K562 (cell line): ENCODE results near the gene SELPLG. TPM values are rescaled to one million over a fixed set of nuclear protein-coding genes. Genes with fewer than 3 reads are reported as not detected.
A peak's percentile ranks its signal among the peaks of the same experiment; 100 is the strongest.

Experiments
- DNMT1 ChIP-seq: fragments of 450-650 bp; IDR thresholded peaks from 2 replicates; pipeline ENCODE4 v1.6.1; 2016; ENCODE audit warnings: antibody characterized with exemption, mild to moderate bottlenecking
- ESRRA ChIP-seq: fragments of 450-650 bp; IDR thresholded peaks from 2 replicates; pipeline ENCODE4 v1.6.1; 2014; ENCODE audit warnings: low read depth, mild to moderate bottlenecking, moderate library complexity, borderline replicate concordance
- FUS ChIP-seq: fragments of 200-400 bp; formaldehyde crosslinking; optimal IDR thresholded peaks from 2 replicates; pipeline ENCODE3; 2017; ENCODE audit warnings: low read depth, low read length
- GTF2E2 ChIP-seq: fragments of 200-800 bp; sonication (Bioruptor generic); IDR thresholded peaks from 2 replicates; pipeline ENCODE4 v1.6.1; 2016; ENCODE audit warnings: missing genetic modification characterization, missing compliant biosample characterization
- NFRKB ChIP-seq: fragments of 450-650 bp; IDR thresholded peaks from 2 replicates; pipeline ENCODE4 v1.6.1; 2016; ENCODE audit warnings: low read depth
- NR2C2 ChIP-seq, 2 experiments: fragments of 200-800 bp in 1 of 2; sonication (Bioruptor generic) in 1 of 2; sonication (generic) in 1 of 2; formaldehyde crosslinking in 1 of 2; IDR thresholded peaks; 2 replicates each; pipeline versions ENCODE4 v1.6.1 to v1.8.0; 2016 to 2022; ENCODE audit warnings: mild to moderate bottlenecking in 1 of 2, missing compliant biosample characterization in 1 of 2, missing genetic modification characterization in 1 of 2, missing genetic modification reagents in 1 of 2
- NRF1 ChIP-seq, 2 experiments: fragments of 450-650 bp; IDR thresholded peaks in 1 of 2; conservative IDR thresholded peaks in 1 of 2; 2 replicates each; pipeline ENCODE4 v1.6.1; 2014; ENCODE audit warnings: mild to moderate bottlenecking in 2 of 2
- PTBP1 ChIP-seq: fragments of 200-400 bp; formaldehyde crosslinking; IDR thresholded peaks from 2 replicates; pipeline ENCODE4 v1.6.1; 2017; ENCODE audit warnings: low read depth, low read length
- PYGO2 ChIP-seq: fragments of 450-650 bp; IDR thresholded peaks from 2 replicates; pipeline ENCODE4 v1.6.1; 2016; ENCODE audit warnings: mild to moderate bottlenecking, missing genetic modification characterization, moderate library complexity, missing compliant biosample characterization
- RFX1 ChIP-seq: fragments of 450-650 bp; IDR thresholded peaks from 2 replicates; pipeline ENCODE4 v1.6.1; 2016; ENCODE audit warnings: mild to moderate bottlenecking, moderate library complexity
- SMARCA5 ChIP-seq: fragments of 450-650 bp; IDR thresholded peaks from 2 replicates; pipeline ENCODE4 v1.6.1; 2016
- STAG1 ChIP-seq: sonication (generic); formaldehyde crosslinking; IDR thresholded peaks from 2 replicates; pipeline ENCODE4 v1.5.0; 2020; ENCODE audit warnings: missing genetic modification reagents, borderline replicate concordance
- TRIM24 ChIP-seq, 2 experiments: fragments of 450-650 bp; IDR thresholded peaks; 2 replicates each; pipeline ENCODE4 v1.6.1; 2016
- ZBED1 ChIP-seq: IDR thresholded peaks from 2 replicates; pipeline ENCODE4 v1.6.1; 2014
- ZKSCAN8 ChIP-seq: fragments of 200-800 bp; sonication (Bioruptor generic); IDR thresholded peaks from 2 replicates; pipeline ENCODE4 v1.6.1; 2016; ENCODE audit warnings: missing genetic modification characterization, missing compliant biosample characterization
- ZNF644 ChIP-seq: fragments of 200-800 bp; sonication (Bioruptor generic); IDR thresholded peaks from 2 replicates; pipeline ENCODE4 v1.6.1; 2016; ENCODE audit warnings: low read depth, missing genetic modification characterization, missing compliant biosample characterization
- polyA plus RNA-seq, 8 experiments: library from polyadenylated mRNA; depleted of rRNA in 4 of 8; stranded (reverse) in 5 of 8; unstranded in 3 of 8; fragments of >200 nt; fragmentation: Nextera tagmentation in 2 of 8; fragmentation: Illumina TruSeq in 1 of 8; extraction: Ambion mirVana in 2 of 8; extraction: Trizol in 1 of 8; gene quantifications; 2 replicates each; pipeline versions ENCODE4 v1.2.1 to v1.2.3, GENCODE V29; 2011 to 2014; ENCODE audit warnings: inconsistent platforms in 1 of 8, missing spikeins in 1 of 8
- total RNA-seq, 7 experiments: library from RNA; depleted of rRNA in 6 of 7; stranded (reverse); fragments of >200 nt in 6 of 7; fragmentation: Illumina TruSeq in 2 of 7; extraction: Trizol in 2 of 7; gene quantifications; 2 replicates each; pipeline versions ENCODE4 v1.2.1 to v1.2.3, GENCODE V29; 2011 to 2021; ENCODE audit warnings: low replicate concordance in 1 of 7
- TF ChIP-seq, protein P1 (sequence below): fragments of 250-450 bp; sonication (Bioruptor Pico); IDR thresholded peaks from 2 replicates; pipeline ENCODE4 v1.8.0; 2021; ENCODE audit warnings: moderate library complexity, mild to moderate bottlenecking, inconsistent platforms
- TF ChIP-seq, protein P2 (sequence below): fragments of 450-650 bp; IDR thresholded peaks from 2 replicates; pipeline ENCODE4 v1.6.1; 2017; ENCODE audit warnings: antibody characterized with exemption, mild to moderate bottlenecking
- TF ChIP-seq, protein P3 (sequence below): fragments of 450-650 bp; IDR thresholded peaks from 2 replicates; pipeline ENCODE4 v1.6.1; 2017; ENCODE audit warnings: antibody characterized with exemption
- TF ChIP-seq, protein P4 (sequence below), 2 experiments: fragments of 250-450 bp in 1 of 2; fragments of 450-650 bp in 1 of 2; sonication (Bioruptor Pico) in 1 of 2; IDR thresholded peaks; 2 replicates each; pipeline versions ENCODE4 v1.6.1 to v1.8.0; 2016 to 2021; ENCODE audit warnings: mild to moderate bottlenecking in 2 of 2, moderate library complexity in 2 of 2, missing compliant biosample characterization in 1 of 2, missing genetic modification characterization in 1 of 2

SELPLG gene
- total and polyA plus RNA-seq, 9 of the 15 experiments (the other 6 are each of a cell fraction or from before 2014, with no cell fraction given): 0.22 to 10.2 (median 1.7) TPM

DNA sequence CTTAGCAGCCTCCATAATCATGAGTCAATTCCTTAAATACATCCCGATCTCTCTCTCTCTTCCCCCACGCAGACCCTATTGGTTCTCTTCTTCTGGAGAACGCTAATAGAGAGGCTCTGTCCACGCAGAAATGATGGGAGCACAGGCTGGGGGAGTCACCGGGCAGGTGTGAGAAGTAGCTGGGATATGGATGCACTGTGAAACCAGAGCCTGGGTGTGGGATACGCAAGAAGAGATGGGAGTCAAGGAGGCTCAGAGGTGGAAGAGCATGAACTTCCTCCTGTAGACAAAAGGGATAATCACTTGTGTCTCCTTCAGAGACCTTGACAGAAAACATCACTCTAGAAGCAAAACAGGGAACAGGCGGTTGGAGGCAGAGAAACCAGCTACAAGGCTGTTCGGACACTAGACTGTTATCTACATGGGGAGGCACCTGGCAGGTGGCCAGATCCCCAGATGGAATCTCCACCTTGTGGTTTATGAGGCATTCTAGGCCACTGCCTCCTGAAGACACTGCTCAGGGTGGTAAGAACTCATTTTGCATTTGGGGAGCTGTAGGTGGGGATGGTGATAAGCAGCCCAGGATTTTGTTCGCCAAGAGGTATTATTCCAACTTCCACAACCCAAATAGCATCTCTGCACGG is 7.2 kb upstream of the SELPLG start (continued):
- TF ChIP-seq, protein P1, sequence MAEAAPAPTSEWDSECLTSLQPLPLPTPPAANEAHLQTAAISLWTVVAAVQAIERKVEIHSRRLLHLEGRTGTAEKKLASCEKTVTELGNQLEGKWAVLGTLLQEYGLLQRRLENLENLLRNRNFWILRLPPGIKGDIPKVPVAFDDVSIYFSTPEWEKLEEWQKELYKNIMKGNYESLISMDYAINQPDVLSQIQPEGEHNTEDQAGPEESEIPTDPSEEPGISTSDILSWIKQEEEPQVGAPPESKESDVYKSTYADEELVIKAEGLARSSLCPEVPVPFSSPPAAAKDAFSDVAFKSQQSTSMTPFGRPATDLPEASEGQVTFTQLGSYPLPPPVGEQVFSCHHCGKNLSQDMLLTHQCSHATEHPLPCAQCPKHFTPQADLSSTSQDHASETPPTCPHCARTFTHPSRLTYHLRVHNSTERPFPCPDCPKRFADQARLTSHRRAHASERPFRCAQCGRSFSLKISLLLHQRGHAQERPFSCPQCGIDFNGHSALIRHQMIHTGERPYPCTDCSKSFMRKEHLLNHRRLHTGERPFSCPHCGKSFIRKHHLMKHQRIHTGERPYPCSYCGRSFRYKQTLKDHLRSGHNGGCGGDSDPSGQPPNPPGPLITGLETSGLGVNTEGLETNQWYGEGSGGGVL (CRISPR knock-in tag): no peak
- TF ChIP-seq, protein P2, sequence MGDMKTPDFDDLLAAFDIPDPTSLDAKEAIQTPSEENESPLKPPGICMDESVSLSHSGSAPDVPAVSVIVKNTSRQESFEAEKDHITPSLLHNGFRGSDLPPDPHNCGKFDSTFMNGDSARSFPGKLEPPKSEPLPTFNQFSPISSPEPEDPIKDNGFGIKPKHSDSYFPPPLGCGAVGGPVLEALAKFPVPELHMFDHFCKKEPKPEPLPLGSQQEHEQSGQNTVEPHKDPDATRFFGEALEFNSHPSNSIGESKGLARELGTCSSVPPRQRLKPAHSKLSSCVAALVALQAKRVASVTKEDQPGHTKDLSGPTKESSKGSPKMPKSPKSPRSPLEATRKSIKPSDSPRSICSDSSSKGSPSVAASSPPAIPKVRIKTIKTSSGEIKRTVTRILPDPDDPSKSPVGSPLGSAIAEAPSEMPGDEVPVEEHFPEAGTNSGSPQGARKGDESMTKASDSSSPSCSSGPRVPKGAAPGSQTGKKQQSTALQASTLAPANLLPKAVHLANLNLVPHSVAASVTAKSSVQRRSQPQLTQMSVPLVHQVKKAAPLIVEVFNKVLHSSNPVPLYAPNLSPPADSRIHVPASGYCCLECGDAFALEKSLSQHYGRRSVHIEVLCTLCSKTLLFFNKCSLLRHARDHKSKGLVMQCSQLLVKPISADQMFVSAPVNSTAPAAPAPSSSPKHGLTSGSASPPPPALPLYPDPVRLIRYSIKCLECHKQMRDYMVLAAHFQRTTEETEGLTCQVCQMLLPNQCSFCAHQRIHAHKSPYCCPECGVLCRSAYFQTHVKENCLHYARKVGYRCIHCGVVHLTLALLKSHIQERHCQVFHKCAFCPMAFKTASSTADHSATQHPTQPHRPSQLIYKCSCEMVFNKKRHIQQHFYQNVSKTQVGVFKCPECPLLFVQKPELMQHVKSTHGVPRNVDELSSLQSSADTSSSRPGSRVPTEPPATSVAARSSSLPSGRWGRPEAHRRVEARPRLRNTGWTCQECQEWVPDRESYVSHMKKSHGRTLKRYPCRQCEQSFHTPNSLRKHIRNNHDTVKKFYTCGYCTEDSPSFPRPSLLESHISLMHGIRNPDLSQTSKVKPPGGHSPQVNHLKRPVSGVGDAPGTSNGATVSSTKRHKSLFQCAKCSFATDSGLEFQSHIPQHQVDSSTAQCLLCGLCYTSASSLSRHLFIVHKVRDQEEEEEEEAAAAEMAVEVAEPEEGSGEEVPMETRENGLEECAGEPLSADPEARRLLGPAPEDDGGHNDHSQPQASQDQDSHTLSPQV: 0 out of 2 replicates have a peak, but pooled peaks have one; percentile 48
- peak; percentile 27 to 37; a peak in 2 of 4 replicates for TF ChIP-seq NRF1 (conservative IDR thresholded peaks at IDR 0.05 in 1 of 2, IDR thresholded peaks at IDR 0.05 in 1 of 2)
- TF ChIP-seq SMARCA5: no peak; the same call in 1 of the 2 replicates
- TF ChIP-seq ZKSCAN8 (CRISPR knock-in tag): no peak
- TF ChIP-seq NFRKB: no peak
- TF ChIP-seq, protein P3, sequence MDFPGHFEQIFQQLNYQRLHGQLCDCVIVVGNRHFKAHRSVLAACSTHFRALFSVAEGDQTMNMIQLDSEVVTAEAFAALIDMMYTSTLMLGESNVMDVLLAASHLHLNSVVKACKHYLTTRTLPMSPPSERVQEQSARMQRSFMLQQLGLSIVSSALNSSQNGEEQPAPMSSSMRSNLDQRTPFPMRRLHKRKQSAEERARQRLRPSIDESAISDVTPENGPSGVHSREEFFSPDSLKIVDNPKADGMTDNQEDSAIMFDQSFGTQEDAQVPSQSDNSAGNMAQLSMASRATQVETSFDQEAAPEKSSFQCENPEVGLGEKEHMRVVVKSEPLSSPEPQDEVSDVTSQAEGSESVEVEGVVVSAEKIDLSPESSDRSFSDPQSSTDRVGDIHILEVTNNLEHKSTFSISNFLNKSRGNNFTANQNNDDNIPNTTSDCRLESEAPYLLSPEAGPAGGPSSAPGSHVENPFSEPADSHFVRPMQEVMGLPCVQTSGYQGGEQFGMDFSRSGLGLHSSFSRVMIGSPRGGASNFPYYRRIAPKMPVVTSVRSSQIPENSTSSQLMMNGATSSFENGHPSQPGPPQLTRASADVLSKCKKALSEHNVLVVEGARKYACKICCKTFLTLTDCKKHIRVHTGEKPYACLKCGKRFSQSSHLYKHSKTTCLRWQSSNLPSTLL: no peak
- peak; percentile 98 for TF ChIP-seq ESRRA
- TF ChIP-seq PTBP1: no peak
- TF ChIP-seq ZBED1: no peak
- TF ChIP-seq, protein P4, sequence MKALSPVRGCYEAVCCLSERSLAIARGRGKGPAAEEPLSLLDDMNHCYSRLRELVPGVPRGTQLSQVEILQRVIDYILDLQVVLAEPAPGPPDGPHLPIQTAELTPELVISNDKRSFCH (CRISPR knock-in tag; IDR thresholded peaks at IDR 0.05): no peak
- TF ChIP-seq, protein P4 (tag; IDR thresholded peaks at IDR 0.05): no peak; the same call in 1 of the 2 replicates
- TF ChIP-seq GTF2E2 (tag): no peak
- TF ChIP-seq ZNF644 (tag): 0 out of 2 replicates have a peak, but pooled peaks have one; percentile 61
- TF ChIP-seq DNMT1: no peak
- no peak for TF ChIP-seq NR2C2 (CRISPR knock-in tag; IDR thresholded peaks at IDR 0.05)
- TF ChIP-seq NR2C2 (tag; IDR thresholded peaks at IDR 0.05): peak; percentile 19; the same call in 1 of the 2 replicates
- peak; percentile 45 to 85; a peak in 3 of 4 replicates for TF ChIP-seq TRIM24 (IDR thresholded peaks at IDR 0.05)
- no peak for TF ChIP-seq RFX1
- TF ChIP-seq FUS: no peak
- TF ChIP-seq STAG1 (CRISPR knock-in tag): no peak
- TF ChIP-seq PYGO2: no peak
